Thyroid gland (tissue), 4 donors: ENCODE data around the gene GLIPR1L1.

Experiments
- POLR2A ChIP-seq, 2 donors: fragments of 450-650 bp; IDR thresholded peaks; one replicate each; pipeline ENCODE4 v1.6.1; 2017; ENCODE audit warnings: antibody characterized with exemption in 2 of 2, mild to moderate bottlenecking in 2 of 2, moderate library complexity in 1 of 2
- TF ChIP-seq, protein P1 (sequence below), 6 experiments: fragments of 200-600 bp in 3 of 6; fragments of 450-650 bp in 3 of 6; sonication (generic) in 3 of 6; IDR thresholded peaks; one replicate each; pipeline ENCODE4 v1.5.1; 2016 to 2019; ENCODE audit warnings: antibody characterized with exemption in 6 of 6, mild to moderate bottlenecking in 2 of 6, inconsistent platforms in 1 of 6, moderate library complexity in 1 of 6

DNA sequence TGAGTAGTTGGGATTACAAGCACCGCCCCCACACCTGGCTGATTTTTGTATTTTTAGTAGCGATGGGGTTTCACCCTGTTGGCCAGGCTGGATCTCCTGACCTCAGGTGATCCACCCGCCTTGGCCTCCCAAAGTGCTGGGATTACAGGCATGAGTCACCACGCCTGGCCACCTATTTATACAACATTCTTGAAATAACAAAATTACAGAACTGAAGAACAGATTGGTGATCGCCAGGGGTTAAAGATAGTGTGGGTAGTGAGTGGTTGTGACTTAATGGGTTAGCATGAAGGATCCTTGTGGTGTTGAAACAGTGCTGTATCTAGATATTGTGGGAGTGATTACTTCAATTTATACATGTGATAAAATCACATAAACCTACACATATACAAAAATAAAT, 7.4 kb downstream of the GLIPR1L1 start:
- TF ChIP-seq, protein P1, sequence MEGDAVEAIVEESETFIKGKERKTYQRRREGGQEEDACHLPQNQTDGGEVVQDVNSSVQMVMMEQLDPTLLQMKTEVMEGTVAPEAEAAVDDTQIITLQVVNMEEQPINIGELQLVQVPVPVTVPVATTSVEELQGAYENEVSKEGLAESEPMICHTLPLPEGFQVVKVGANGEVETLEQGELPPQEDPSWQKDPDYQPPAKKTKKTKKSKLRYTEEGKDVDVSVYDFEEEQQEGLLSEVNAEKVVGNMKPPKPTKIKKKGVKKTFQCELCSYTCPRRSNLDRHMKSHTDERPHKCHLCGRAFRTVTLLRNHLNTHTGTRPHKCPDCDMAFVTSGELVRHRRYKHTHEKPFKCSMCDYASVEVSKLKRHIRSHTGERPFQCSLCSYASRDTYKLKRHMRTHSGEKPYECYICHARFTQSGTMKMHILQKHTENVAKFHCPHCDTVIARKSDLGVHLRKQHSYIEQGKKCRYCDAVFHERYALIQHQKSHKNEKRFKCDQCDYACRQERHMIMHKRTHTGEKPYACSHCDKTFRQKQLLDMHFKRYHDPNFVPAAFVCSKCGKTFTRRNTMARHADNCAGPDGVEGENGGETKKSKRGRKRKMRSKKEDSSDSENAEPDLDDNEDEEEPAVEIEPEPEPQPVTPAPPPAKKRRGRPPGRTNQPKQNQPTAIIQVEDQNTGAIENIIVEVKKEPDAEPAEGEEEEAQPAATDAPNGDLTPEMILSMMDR (IDR thresholded peaks at IDR 0.05): no peak
- TF ChIP-seq POLR2A (IDR thresholded peaks at IDR 0.05): no peak
